ENCODE results near the gene KRT15.

Gene KRT15

DNA sequence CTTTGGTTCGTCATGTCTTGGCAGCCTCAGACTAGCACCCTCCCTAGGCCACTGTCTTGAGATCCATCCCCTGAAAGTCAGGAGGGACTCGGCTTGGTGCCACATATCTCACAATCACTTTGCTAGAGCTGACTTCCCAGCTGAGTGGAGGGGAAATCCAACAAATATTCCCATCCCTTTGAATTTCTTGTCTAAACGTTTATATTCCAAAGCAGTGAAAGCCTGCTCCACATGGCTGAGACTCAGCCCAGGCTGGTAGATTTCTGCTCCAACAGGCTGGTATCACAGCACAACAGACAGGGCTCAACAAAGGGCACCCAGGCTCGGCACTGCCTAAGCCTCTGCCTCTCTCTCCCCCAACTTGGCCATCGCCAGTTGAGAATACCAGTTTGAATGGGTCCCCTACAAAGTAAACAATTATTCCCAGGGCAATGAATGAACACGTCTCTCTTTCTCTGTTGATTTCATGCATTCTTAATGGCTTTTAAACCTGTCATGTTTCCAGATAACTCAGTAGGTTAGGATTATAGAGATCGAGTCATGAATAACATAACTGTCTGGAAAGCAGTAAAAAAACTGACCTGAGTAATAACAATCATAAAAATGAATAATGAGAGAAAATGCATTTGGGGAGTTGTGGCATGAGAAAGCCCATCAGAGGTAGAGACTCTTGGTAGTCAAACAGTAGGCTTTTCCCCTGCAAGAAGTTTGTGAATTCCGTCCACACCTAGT, 14.3 kb downstream of the KRT15 start:
- DNase-seq: peak; percentile 13

DNA sequence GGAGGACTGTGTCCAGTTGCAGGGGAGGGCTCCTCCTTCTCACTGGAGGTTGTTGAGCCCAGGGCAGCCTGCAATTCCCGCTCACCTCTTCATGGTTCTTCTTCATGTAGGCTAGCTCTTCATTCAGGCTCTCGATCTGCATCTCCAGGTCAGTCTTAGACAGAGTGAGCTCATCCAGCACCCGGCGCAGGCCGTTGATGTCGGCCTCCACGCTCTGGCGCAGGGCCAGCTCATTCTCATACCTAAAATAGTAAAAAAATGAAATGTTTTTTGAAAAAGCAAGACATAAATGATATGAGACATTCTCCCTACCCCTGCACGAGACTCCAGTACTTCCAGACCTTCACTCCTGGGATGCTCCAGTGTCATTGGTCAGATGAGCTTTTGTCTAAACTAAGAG, 15.5 kb downstream of the KRT15 start:
- DNase-seq: no peak

DNA sequence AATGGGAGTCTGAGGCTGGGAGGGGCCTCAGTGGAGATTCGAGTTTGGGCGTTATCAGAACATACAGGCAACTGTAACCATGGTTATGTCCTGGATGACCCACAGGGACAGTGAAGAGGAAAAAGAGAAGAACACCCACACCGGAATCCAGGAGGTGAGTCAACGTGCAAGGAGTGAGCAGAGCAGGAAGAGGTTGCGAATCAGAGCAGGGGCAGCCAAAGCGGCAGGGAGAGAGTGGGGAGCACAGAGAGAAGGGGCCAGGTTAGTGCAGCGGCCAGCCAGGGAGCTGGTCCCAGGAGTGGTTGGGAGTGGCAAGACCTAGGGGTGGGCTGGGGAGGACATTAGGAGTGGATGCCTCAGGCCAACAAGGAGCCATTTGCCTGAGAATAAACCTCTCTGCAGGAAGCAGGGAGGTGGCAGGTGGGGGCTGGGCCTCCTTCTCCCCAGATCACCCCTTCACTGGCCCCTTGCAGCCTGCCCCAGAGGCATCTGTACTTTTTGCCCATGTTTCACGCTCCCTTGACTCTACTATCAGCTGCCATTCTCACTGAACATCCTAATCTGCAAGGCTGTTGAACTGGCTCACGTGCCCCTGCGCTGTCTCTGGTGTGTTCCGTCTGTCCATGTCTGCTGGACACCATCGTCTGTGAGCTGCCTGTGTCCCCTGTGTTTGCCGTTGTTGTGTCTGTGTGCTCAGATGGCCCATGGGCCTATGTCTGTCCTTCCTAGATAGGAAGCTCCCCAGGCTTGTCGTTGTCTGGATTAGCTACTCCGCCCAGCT, 18.4 kb downstream of the KRT15 start:
- DNase-seq: peak; percentile 57

DNA sequence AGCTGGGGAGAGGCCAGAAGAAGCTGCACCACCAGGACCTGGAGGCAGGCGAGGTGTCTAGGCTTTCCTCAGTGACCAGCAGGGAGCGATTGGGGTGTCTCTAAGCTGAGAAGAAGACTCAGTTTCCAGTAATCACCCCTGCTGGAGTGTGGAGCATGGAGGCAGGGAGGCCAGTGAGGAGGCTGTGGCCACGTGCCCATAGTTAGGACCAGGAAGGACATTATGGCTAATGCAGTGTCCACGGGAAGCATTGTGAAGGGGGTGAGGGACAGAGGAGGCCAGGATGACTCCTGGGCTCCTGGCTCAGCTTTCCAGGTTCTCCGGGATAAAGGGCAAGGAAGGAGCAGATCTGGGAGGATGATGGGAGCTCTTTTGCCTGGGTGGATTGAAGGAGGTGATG, 19.0 kb downstream of the KRT15 start:
- DNase-seq: no peak

DNA sequence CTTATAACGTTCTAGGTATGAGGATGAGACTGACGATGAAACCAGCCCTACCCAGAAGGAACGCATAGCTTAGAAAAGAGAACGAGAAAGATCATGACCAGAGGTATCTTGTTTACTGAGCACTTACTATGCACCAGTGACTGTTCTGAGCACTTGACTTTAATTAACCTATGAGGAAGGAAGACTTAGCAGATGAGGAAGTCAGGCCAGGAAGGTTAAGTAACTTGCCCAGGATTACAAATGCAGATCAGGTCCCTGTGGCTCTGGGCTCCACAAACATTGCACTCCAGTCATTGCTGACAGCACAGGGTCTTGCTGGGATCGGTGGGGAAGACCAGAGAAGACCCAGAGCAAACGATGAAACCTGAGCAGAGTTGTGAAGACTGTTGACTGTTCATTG, 20.4 kb downstream of the KRT15 start:
- no peak for DNase-seq

DNA sequence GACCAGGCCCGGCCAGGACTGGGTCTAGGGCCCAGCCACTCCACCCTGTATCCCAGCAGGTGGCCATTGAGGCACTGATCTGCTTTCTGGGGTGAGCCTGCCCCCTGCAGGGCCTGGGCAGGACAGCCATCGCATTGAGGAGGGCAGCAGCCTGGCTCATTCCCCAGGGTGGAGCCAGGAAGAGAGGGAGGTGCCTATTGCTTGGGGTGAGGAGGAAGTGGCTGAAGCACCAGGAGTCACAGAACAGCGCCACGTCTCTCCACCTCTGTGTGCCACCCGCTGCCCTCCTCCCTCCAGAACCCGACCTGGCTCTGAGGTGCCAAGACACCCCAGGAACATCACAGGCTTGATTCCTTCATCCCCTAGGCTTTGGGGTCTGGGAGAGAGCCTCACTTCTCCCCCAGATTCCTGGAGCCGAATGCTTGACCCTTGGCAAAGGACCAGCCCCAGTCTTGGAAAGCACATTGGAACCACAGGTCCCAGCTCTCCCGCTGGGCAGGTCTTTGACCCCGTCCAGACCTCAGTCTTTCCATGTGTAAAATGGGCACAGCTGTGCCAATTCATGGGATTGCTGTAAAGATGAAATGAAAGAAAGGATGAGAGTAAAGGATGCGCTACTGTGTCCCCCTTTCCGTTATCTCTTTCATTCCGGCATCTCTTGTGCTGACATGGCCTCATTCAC, 21.7 kb downstream of the KRT15 start:
- DNase-seq: peak; percentile 75

DNA sequence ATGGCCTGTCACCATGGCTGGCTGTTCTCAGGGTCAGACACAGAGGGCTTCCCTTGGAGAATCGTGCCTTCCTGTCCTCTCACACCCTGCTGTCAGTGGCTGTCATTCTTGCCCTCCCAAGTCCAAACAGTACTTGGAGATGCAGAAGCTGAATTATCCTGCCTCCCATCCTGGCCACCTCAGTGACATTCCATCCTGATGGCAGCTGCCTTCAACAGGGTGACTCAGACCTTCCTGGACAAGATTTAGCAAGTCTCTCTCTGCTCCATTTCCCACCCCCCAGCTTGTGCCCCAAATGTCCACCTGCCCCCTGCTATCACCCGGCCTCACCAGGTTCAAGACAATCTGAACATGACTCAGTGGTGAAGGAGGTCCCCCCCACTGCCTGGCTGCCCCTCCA, 24.2 kb downstream of the KRT15 start:
- peak; percentile 23 for DNase-seq

DNA sequence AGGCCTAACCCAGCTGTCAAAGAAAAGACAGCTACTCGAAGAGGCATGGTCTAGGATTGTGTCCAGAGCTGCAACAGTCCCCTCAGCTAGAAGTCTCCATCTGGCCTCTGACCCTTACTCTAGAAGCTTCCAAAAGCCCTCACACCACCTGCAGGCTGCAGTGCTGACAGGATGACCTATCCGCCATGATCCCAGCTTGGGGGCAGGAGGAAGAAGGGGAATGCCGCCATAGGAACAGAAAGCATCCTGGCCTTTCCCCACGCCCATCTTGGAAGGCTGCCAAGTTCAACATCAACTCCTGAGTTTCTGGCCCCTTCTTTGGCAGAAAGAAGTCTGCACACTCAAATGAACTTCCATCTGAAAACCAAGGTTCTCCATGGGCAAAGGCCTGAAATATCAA, 25.9 kb downstream of the KRT15 start:
- DNase-seq: peak; percentile 29

DNA sequence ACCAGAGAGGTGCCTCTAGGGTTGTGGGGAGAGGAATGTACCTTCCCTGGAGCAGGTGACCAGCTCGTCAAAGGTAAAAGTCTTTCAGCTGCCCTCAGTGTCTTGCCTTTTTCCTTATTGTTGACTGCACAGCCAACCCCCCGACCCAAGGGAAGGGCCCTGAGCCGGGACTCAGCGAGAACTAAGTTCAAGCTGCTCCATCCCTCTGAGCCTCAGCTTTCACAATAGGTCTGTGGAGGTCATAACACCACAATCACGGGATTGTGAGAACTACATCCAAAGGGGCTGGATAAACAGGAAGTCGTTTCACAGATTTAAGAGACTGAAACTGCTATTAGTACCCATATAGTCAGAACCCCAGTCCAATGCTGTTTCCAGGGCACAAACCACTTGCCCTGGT, 26.3 kb downstream of the KRT15 start:
- no peak for DNase-seq

DNA sequence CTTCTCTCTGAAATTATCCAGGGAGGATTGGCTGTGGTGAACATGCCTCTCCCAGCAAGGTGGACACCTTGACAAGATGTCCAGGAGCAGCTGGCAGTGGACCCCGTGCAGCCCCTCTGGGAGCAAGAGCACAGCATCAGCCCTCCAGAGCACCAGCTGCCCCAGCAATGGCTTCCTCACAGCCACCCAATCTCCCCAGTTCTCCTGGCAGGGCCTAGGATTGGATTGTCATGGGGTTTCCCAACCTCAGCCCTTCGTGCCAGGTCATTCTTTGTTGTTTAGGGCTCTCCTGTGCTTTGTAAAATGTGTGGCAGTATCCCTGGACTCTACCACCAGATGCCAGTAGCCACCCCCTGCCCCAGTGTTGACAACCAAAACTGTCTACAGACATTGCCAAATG, 27.2 kb downstream of the KRT15 start:
- DNase-seq: no peak

DNA sequence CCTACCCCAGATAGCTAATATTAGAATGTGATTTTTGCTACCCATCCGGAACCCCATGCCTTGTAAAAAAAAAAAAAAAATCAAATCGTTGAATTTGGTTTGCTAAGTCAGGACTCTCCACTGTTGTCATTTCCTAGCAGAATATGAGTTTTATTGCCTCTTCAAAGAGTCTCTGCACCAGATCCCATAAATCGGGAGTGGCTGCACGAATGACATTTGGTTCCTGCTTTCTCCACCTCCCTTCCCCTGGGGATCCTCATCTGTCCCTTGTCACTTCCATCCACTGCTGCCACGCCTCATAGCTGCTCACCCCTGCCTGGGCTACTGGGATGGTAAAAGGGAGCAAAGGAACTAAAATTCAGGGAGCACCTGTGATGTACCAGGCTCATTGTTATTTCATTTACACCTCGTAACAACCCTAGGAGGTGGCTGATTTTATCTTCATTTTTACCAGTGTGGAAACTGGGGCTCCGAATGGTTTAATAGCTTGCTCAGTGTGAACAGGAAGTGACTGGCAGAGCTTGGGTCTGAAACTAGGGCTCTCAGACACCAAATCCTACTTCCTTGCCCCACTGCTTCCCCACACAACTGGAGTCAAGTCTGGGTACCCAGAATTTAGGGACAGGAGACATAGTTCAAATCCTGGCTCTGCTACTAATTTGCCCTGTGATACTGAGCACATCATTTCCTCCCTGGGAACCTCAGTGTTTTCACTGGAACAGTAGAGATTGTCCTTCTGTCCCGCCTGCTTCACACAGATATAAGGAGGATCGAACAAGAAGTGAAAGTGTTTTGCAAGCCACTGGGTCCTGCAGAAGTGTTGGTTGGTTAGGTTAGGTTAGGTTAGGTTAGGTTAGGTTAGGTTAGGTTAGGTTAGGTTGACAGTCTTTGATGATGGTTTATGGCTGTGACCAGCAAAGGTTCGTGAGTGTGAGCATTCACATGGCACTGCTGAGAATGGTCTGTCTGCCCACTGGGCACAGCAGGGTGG, 28.4 kb downstream of the KRT15 start:
- DNase-seq: no peak

DNA sequence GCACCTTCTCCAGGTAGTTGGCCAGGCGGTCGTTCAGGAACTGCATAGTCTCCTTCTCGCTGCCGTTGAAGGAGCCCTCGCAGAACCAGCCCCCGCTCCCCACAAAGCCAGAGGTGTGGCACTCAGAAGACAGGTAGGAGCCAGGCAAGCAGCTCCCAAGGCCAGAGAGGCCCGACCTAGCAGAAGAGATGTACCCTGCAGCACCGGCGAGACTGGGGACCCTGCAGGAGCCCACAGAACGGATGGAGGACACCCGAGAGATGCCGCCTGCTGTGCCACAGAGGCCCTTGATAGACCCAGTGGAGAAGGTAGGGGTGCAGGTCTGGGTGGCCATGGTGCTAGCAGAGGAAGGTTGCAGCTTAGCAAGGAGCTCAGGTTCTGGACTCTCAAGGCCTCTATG, 29.2 kb downstream of the KRT15 start, which contains the start of gene KRT36:
TSS of gene KRT36 (minus strand) at position 380 of the 400 bp plus-strand sequence. CDS start at position 334, 46 bp downstream.
- no peak for DNase-seq

DNA sequence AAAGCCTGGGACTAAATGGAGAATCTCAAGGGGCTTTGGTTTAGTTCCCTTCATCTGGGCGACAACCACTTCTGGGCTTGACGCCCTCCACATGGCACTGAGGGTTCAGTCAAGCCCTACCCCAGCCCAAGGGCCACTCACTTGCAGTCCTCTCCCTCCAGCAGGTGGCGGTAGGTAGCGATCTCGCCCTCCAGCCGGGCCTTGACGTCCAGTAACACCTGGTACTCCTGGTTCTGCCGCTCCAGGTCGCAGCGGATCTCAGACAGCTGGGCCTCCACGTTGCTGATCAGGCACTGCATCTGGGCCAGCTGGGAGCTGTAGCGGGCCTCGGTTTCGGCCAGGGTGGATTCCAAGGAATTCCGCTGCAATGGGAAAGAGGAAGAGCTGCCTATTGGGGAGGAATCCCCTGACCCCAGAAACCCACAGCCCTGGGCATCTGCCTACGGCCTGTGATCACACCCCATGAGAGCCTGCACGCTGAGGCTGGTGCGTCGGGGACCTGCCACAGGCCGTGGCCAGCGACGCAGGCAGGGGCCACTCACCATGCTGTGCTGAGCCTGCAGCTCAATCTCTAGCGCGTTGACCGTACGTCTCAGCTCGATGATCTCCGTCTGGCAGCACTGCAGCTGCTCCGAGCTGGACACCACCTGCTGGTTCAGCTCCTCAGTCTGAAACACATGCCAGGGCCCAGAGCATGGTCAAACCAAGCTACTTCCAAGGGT, 31.7 kb downstream of the KRT15 start:
- DNase-seq: no peak

DNA sequence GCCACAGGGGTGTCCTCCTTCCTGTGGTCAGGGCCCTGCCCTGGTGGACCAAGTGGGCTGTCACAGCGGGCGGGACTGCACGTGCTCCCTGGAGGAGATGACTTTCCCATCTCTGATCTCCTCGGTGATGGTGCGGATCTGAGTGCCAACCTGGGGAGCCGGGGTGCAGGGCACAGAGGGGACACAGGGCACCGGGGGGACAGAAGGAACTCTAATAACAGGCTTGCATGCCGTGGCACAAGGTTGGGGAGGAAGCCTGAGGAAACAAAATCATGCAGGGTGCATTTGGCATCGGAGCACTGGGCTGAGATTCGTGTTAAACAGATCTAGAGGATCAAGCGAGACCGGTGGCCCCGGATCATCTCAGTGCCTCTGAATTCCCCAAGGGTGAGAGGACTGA, 32.4 kb downstream of the KRT15 start:
- DNase-seq: no peak

DNA sequence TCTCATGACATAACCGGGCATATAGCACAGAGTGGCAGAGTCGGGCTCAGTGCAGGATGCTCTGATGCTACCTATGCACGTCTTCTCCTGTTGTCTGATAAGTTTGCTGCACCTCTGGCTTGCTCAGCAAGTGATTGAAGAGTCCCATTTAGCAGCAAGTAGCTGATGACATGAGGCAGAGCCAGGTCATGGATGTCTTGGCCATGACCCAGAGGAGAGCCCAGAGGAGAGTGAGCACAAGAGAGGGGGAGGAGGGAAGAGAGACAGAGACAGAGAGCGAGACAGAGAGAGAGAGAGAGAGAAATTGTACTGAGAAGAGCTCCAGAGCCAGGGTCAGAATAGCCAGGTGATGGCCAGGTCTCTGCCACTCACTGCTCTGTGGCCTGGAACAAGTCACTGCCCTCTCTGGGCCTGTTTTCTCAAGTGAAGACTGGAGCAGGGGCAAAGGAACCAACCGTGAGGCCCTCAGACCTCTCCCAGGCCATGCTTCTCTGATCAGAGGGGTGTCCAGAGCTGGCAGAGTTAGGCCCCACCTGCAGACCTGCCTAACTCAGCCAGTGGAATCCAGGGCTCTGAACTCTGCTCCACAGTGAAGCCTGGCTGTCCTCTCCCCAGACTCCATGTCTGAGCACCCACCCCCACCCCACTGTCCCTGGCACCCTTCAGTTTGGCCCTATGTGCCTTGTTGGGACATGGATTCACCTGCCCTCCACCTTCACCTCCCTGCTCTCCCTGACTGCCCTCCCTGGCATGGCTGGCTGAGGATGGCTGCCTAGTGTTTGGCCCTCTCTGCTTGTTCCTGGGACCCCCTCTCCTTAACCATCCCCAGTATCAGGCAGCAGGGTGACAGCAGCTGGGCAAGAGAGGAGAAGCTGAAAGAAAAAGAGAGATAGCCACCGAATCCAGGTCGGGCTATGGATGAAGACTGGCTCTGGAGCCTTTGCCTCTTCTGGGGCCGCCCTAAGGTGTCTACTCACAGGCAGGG, 33.5 kb downstream of the KRT15 start:
- no peak for DNase-seq

DNA sequence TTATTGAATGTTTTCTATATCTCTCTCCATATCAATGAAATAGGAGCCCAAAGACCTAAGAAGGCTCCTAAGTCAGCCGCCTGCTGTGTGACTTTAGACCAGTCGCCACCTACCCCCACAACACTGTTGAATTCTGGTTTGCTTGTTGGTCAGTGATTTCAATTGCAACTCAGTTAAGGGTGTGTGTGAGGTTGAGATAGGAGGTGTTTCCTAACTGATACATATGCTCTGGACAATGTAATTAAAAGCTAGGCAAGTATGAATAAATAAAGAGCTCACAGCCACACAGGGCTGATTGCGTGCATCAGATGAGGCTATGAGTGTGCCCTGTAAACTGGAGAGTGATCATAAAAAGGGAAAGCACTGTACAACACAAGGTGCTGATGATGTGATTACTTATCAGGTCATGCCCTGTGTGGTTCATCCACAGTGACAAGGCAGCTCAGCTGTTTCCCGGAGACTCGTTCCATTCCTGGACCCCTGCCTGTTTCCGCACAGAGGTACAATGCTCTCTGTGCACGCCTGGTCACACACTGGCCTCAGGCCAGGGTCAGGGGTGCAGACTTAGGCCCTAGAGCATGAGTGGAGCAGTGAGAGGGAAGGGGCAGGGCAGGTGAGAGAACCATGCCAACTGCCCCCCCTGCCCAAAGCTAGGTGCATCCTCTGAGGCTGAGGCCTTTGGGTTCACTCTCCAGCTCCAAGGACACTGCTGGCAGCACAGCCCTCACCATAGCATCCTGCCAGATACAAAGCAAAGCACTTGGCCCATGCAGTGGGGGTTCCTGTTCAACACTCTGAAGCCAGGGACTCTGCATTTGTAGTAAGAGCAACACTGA, 34.5 kb downstream of the KRT15 start:
- no peak for DNase-seq

DNA sequence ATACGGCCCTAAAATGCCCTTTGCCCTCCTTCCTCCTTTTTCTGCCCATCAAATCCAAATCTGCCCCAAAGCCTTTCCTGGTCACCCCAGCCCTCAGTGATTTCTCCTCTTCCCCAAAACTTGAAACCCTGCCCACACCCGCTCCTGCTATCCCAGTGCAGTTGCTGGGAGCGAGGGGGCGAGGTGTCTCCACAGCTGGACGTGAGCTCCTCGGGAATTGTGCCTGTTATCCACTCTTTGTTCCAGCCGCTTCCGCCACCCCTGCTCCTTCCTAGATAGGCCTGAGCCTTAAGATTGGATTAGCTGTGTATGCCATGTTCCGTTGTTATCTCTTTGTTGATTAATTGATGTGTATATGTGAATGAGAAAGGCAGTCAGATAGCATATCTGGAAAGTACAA, 35.2 kb downstream of the KRT15 start:
- DNase-seq: no peak

DNA sequence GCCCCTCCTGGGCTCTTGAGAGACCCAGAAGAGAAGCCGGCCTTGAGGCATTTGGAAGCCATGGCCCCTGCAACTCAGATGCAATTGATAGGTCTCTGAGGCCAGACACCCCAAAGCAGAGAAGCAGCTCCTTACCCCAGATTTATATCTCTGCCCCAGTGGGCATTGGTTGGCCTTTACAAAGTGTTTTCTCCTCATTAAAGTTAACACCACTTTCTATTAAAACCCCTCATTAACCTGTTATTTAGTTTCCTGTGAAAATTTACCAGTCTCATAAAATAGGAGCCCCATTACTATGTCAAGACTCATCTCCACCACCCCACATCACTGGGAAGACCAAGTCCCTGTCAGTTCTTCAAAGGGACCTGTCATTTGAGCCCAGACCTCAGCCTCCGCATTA, 37.7 kb downstream of the KRT15 start, which contains the start of gene KRT35:
TSS of gene KRT35 (minus strand) at position 116 of the 400 bp plus-strand sequence. CDS start at position 62, 54 bp downstream.
- no peak for DNase-seq

DNA sequence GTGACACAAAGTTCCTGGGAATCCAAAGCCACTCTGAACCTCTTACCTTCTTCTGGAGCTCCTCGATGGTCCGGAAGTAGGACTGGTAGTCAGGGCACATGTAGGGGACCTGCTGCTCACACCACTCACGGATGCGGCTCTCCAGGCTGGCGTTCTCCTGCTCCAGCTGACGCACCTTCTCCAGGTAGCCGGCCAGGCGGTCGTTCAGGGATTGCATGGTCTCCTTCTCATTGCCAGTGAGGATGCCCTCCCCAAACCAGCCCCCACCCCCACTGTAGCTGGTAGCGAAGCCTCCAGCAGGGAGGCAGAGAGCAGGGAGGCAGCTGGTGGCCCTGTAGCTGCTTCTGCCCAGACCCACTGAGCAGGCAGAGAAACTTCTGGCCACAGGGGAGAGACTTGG, 38.1 kb downstream of the KRT15 start:
- DNase-seq: no peak

Measured in fibroblast of skin of abdomen (primary cell).